NCI-H2081 (cell line): ENCODE results near the gene NUMA1.

Source experiments
- DNase-seq, 2 experiments: peaks; one replicate each; lab custom pipeline; 2025; lab: John Stamatoyannopoulos, UW

The NUMA1 gene

DNA sequence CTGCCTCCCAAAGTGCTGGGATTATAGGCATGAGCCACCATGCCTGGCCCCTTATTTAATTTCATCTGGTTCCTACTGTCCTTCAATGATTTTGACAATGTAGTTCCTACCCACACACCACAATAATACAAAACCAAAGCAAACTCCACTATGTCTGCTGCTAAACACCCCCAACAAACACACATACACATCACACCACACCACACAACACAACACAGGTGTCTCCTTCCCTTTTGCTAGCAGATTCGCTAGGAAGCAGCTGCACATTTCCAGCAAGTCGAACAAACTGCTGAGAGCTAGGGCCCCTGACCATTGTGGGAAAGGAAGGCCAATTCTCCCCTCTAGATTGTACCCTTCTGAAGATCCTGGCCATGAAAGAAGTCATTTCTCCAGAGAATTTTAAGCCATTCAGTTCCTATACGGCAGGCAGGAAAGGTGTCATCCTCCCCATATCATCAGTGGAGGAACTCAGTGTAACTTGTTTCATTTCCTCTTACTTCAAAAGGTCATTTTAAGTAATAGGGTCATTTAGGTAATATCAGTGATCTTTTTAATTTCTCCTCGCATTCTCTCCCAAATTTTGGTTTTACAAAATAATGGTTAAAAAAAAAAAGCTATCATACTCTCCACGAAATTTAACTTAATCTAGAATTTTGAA, 18.5 kb downstream of the NUMA1 start:
- DNase-seq: no peak

DNA sequence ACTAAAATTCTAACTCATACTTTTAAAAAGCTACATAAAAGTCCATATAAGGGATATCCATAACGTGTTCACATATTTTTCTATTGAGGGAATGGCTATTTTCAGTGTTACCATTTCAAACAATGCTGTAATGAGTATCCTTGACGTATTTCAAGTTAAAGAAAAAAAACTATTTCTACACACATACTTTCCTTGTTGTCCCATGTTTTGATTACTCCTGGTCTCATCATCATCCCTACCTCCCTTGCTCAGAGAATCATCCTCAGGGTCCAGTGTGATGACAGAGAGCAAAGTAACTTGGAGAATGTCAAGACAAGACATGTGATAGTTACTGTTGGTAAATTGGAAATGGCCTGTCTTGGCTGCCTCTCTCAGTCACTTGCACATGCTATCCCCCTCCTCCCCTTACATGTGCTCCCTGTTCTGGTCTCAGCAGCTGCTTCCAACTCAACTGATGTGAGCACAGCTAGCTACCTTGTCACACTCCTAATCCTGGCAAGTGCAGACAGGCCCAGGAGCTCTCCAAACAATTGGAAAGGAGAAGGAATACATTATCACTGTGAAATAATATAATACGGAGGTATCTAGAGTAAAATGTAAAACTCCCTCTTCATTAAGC, 21.8 kb downstream of the NUMA1 start:
- DNase-seq: no peak

DNA sequence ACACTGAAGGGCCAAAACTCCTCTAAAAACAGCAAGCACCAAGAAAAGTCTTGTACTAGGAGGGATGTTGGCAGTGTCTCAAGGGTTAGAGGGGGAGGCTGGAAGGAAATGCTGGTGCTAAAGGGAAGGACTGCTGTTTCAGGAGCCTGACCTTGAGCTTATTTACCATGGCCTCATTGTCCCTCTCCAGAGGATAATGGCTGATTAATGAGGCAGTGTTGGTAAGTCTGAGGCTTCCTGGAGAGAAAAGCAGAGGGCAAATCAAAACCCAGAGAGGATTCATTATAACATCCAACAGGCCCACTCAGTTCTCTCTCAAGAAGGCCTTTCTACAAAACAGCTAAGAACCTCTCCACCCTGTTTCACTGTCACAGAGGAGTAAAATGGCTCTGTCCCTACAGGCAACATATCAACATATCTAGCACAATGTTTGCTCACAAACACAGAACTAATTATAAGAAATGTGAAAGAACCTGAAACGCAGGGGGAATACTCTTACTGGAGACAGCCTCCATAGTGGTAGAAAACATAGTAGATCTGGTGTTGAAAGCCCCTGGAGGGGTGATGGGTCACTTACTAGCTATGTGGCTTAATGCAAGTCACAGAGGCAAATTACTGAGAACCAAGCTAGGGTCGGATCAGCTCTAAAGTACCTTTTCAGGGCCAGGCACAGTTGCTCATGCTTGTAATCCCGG, 31.4 kb downstream of the NUMA1 start:
- DNase-seq: peak in 1 of 2 experiments; percentile 12

DNA sequence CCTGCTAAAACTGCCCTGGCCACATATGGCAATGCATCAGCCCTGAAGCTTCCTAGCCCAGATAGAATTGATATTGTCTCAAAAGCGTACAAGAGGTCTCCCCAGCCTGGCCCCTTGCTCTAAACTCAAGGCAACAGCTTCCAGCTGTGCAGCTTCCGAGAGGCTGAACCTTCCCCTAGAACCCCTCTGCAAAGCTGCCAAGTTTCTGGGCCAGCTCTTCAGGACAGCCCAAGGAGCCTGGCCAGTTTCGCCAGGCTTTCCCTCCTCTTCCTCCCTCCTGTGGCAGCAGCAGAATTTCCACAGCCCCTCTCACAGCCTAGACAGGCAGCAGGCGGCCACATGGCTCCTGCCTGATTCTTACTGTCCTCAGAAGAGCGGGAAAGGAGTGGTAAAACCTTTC, 34.5 kb downstream of the NUMA1 start:
- no peak for DNase-seq

DNA sequence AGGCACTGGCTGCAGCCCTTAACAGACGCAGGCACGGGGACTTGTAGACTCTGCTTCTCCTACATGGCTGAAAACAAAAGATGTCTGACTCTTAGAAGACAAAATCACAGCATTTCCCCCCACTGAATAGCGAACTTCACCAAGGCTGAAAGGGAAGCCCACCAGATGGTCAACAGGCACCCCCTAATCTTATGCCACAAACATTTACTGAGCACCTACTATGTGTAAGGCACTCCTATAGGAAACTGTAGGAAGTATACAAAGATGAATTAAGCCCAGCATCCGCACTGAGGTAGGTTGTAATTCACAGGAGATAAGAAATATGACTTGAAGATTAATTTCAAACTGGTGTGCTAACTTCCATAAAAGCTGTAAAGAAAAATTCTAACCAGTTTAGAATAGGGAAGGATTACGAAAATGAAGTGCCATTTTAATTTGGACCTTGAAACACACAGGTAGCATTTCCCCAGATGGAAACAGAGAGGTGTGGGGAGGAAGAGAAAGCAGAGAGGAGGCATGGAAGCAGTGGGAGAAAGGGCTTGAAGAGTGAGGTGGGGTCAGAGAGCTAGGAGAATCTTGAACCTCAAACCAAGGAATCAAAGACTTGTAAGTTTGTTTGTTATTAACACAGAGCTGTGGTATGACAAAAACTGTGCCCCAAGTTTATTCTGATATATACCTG, 38.1 kb downstream of the NUMA1 start:
- no peak for DNase-seq

- peak; percentile 72 to 82 for DNase-seq
These were observed 38.8 kb downstream of the NUMA1 start for GRCh38 chr11:72041364-72042063.

DNA sequence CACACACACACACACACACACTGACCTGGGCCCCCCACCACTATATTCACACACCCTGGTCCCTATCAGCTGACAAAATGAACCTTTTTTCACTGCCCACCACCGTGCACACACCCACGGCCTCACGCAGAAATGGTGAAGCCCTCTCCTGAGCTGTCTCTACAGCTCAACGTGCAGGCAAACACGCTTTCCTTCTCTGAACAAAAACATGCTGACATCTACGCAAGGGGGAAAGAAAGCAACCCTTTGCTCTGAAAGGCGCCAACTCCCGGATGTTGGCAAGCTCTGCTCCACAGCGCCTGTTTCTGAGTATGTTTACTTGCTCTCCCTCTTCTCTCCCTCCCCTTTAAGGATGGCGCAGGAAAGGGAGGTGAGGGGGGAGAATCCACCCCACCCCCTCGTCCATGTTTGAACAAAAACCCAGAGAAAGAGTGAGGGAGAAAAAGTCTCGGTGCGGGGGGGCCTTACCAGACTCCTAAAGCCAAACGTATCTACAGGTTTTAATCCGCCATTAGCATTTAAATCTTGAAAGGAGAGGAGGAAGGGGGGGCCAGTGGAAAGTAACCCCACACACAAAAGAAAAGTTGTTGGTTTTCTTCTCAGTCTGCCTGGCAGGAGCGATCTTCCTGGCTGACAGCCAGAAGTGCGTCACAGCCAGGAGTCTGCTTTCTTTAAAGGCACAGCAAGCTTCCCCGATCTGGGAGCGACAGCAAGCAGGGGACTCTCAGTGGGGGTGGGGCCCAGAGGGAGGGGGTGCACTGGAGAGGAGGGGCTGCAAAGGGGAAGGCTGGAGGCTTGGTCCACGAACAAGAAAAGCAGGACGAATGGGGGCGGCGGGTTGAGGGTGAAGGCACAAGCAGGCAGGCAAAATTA, 39.6 kb downstream of the NUMA1 start:
- DNase-seq: peak; percentile 89 to 95

DNA sequence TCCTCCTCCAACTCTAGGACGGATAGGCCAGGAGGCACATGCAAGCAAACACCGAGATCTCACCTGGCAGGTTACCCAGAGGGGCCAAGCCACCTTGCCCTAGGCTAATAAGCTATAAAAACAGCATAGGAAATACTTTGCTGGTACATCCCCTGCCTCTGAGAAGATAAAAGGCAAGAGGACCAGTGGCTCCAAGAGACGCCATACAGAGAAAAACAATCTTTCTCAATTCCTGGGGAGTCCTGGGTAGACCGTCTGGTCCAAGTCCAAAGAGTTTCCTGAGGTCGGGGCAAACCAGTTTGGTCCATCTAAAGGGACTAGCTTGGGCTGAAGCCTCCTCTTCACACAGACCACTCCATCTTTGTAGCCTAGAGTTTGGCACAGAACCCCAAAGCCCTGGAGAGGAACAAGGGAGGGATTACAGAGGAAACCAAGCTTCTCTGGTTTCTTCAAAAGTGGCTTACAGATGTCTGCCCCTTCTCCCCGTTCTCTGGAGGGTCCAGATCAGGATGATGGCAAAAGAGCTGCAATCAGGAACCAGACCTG, 40.4 kb downstream of the NUMA1 start:
- peak in 1 of 2 experiments; percentile 46 for DNase-seq

DNA sequence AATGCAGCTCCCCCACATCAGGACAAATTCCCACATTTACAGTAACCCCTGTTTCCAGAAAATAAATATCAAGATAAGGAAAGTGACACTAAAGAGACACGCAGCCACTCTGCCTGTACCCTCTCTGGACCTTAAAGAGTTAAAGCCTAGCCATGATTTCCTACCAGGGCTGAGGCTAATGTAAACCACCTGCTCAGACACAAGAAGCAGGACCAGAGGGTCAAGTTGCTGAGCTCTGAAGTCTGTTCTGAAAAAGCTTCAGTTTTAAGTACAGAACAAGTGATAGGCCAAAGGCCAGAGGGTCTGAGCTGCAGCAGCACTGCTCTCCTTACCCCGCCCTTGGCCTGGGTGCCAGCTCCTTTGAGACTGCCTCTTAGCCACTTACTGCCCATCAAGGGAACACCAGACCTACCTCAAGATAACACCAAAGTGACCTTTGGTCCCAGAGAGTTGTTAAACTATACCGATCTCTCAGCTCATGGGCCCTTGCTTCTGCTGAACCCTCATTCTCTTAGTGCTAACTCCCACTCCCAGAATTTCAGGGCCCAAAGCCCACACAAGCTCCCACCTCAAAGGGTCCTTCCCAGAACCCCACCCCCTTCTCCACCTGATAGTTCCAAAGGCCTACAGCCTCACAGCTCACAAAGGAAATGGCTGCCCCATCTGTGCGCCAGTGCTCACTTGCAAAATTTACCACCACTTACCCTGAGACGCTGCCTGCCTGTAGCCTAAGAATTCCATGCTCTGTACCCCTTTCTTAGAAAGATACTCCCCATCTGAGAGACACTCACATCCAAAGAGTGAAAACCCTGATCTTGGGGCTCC, 41.1 kb downstream of the NUMA1 start:
- no peak for DNase-seq

DNA sequence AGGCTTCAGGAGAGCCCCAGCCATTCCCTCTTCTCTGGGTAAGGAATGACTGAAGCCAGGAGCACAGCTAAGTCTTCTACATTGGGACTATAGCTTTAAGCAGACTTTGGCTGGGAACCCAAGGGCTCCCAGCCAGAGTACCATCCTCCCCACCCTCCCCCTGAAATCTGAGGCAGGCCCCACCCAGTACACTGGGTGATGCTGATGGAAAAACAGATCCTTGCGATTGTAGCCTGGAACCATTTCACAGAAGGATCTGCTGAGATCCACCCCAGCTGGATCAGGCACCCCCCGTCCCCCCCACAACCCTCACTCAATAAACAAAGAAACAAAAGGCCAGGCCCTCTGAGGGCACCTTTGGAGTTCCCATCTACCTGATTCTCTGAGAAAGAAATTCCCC, 41.9 kb downstream of the NUMA1 start:
- peak in 1 of 2 experiments; percentile 52 for DNase-seq

DNA sequence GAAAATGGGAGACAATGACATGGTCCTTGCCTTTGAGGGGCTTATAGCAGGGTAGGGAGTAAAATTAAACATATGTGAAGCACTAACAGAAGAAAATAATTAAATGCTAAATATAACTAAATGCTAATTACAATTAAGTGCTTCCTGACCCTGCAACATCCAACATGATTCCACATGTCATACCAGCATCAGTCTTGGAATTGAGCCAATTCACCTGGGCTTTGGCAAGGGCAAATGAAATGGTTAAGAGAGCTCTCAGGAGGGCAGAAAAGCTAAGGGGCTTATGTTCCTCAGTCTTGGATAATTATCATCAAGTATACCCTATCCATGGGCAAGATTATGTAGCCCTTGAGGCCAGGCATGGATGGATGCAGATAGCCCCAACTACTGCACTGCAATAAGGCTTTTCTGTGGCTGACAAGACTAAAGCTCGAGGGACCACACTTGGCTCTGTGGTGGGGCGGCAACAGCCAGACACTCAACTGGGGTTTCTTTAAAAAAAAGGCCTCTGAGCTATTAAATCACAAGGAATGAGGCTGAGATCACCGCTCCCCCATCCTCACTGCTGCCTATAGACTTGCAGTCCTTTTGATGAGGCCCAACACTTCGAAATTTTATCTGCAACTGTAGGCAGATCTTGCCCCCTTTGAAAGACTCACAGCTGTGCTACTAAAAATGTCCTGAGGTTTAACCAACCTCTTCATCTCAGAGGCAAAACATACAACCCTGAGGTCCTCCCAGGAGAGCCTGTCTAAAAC, 42.6 kb downstream of the NUMA1 start:
- DNase-seq: peak in 1 of 2 experiments; percentile 41

GRCh38 chr11:72036687-72037086, 43.7 kb downstream of the NUMA1 start:
- no peak for DNase-seq

- no peak for DNase-seq
These were observed 49.8 kb downstream of the NUMA1 start for GRCh38 chr11:72030472-72031045.

GRCh38 chr11:72026090-72026489, 54.3 kb downstream of the NUMA1 start:
- no peak for DNase-seq

DNA sequence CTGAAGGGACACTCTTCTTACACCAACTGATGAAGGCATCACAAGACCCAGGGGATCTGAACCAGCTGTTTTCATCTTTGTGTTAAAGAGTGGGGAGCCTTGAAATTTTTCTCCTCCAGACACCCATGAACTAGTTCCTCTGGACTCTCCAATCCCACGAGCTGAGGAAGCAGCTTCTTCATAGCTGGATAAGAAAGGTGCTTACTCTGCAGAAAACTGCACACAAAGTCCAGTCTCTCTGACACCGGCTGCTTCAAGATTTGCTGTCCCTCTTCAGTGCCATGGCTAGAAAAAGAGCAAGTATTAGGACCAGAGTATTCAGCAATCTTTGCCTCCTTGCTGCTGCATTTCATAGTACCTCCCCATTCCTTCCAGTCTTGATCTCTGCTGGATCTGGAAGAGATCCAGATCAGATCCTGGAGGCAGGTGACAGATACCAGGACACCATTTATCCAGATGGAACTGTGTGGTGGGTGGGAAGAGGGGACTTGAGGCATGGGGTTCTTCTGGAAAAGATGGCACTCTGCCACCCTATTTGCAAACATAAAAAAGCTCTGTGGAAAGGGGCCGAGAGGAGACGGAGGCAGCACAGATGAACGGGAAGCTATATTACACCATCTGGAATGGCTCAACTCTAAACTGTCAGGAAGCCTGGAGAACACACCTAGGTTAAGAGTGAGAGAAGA, 56.1 kb downstream of the NUMA1 start:
- no peak for DNase-seq

GRCh38 chr11:72023335-72023734, 57.0 kb downstream of the NUMA1 start:
- DNase-seq: no peak

- DNase-seq: no peak
These were observed 62.2 kb downstream of the NUMA1 start for GRCh38 chr11:72018171-72018570.

DNA sequence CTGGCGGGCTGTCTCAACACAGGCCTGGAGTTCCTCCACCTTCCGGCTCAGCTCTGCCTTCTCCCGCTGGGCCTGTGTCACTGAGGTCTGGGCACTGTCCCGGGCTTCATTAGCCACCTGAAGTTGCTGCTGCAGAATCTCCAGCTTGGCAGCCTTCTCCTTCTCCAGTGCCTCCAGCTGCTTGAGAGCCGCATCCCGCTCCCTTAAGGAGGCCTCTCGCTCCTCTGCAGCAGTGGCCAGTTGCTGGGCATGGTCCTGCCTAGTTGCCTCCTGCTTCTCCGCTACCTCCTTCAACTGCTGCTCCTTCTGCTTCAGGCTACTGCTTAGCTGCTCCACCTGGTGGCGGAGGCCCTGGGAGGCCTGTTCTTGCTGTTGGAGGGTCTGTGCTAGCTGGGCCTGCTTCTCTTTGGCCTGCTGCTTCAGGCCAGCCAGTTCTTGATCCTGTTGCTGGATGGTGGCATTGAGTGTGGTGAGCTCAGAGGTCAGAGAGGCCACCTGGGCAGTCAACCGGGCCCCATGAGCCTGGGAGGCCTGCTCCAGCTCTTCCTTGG, 64.8 kb downstream of the NUMA1 start:
- DNase-seq: no peak
